SK-N-MC (cell line): Measurements from ENCODE around the gene AMER2.
A peak's percentile ranks its signal among the peaks of the same experiment; 100 is the strongest.

ENCODE experiments used
- DNase-seq: peaks from one replicate; pipeline ENCODE4 v3.0.0-alpha.2; 2011; ENCODE audit warnings: low read depth, low spot score
- H3K27ac ChIP-seq: fragments of 200-600 bp; sonication (generic); 2 replicates; pipeline ENCODE4 v1.5.1; 2016; ENCODE audit warnings: mixed run types
- H3K36me3 ChIP-seq: fragments of 200-600 bp; sonication (generic); 2 replicates; pipeline ENCODE4 v1.6.1; 2017; ENCODE audit warnings: antibody characterized with exemption, low read length, mixed read lengths; ENCODE audit not compliant: insufficient read depth
- H3K4me3 ChIP-seq: fragments of 200-600 bp; sonication (generic); 2 replicates; pipeline ENCODE4 v1.5.1; 2016
- H3K9ac ChIP-seq: fragments of 200-600 bp; sonication (generic); 2 replicates; pipeline ENCODE4 v1.8.0; 2017; ENCODE audit warnings: mixed run types, mixed read lengths; ENCODE audit not compliant: insufficient read length
- H3K9me3 ChIP-seq: fragments of 200-600 bp; sonication (generic); 2 replicates; pipeline ENCODE4 v1.6.1; 2017; ENCODE audit warnings: low read depth, mild to moderate bottlenecking, antibody characterized with exemption, low read length, moderate library complexity, mixed read lengths
- EZH2 ChIP-seq: fragments of 200-600 bp; sonication (generic); IDR thresholded peaks from one replicate; pipeline ENCODE4 v1.6.1; 2017; ENCODE audit warnings: antibody characterized with exemption
- FOXP2 ChIP-seq: optimal IDR thresholded peaks from 2 replicates; pipeline ENCODE3; 2011; ENCODE audit warnings: mild to moderate bottlenecking, moderate library complexity; ENCODE audit not compliant: insufficient read depth; ENCODE audit errors: extremely low read length, control extremely low read depth
- POLR2AphosphoS5 ChIP-seq: IDR thresholded peaks from 2 replicates; pipeline ENCODE4 v1.6.1; 2012; ENCODE audit warnings: mild to moderate bottlenecking, low read depth, low read length, borderline replicate concordance

Gene AMER2

GRCh38 chr13:25135896-25136295, 36.2 kb downstream of the AMER2 start:
- Histone ChIP-seq H3K27ac (peak overlapping the region; percentile 93; the same call in 1 of the 2 replicates), H3K9me3 (0 out of 2 replicates have a peak, but pooled peaks cover 2% of the 10 kb centered on the region), H3K9ac (no peak overlapping the region), H3K36me3 (no peaks in the 10 kb centered on the region), H3K4me3 (no peak overlapping the region)
- DNase-seq = no peak
- TF ChIP-seq EZH2 (no peak), FOXP2 (no peak), POLR2AphosphoS5 (no peak)

DNA sequence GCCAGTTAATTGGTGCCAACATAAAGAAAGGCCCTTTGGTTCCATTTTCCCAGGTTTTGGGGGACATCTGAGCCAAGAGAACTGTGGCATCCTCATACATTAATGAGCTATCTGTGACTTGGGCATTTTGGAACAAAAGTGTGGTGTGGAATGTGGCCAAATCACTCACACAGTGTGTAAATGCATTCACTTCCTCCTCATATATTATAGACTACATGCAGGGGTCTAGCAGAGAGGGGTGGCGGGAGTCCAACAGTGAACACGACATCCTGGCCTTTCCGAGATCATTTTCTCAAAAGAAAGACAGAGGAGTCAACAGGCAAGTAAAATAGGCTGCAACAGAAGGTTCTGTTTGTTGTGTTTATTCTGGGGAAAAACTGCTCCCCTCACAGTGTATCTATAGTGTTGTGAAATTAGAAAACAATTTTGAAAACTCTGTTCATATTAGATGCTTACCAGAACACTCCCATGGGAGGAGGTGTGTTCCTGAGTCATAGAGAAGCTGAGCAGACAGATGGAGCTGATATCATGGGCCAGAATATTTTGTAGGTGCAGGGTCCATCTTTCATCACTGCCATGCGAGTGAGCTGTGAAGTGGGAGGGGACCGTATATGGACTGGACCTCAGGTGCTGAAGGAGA, 39.2 kb downstream of the AMER2 start:
- TF ChIP-seq EZH2 (no peak), POLR2AphosphoS5 (no peak), FOXP2 (no peak)
- Histone ChIP-seq H3K9ac (no peak overlapping the region), H3K27ac (no peak overlapping the region), H3K9me3 (0 out of 2 replicates have a peak, but pooled peaks cover 2% of the 10 kb centered on the region), H3K36me3 (no peaks in the 10 kb centered on the region), H3K4me3 (no peak overlapping the region)
- DNase-seq = no peak

- no peak overlapping the region for H3K4me3 ChIP-seq
- no peak overlapping the region for H3K9ac ChIP-seq
- no peak for DNase-seq
- TF ChIP-seq FOXP2 (no peak), EZH2 (no peak), POLR2AphosphoS5 (no peak)
- H3K36me3 ChIP-seq = no peaks in the 10 kb centered on the region
- 0 out of 2 replicates have a peak, but pooled peaks cover 2% of the 10 kb centered on the region for H3K9me3 ChIP-seq
- no peak overlapping the region for H3K27ac ChIP-seq
Observed at GRCh38 chr13:25131881-25132420, 40.1 kb downstream of the AMER2 start.

GRCh38 chr13:25130944-25131343, 41.1 kb downstream of the AMER2 start:
- Histone ChIP-seq H3K4me3 (no peak overlapping the region), H3K9me3 (0 out of 2 replicates have a peak, but pooled peaks cover 2% of the 10 kb centered on the region), H3K27ac (no peak overlapping the region), H3K9ac (no peak overlapping the region), H3K36me3 (no peaks in the 10 kb centered on the region)
- TF ChIP-seq FOXP2 (no peak), POLR2AphosphoS5 (no peak), EZH2 (no peak)
- no peak for DNase-seq

DNA sequence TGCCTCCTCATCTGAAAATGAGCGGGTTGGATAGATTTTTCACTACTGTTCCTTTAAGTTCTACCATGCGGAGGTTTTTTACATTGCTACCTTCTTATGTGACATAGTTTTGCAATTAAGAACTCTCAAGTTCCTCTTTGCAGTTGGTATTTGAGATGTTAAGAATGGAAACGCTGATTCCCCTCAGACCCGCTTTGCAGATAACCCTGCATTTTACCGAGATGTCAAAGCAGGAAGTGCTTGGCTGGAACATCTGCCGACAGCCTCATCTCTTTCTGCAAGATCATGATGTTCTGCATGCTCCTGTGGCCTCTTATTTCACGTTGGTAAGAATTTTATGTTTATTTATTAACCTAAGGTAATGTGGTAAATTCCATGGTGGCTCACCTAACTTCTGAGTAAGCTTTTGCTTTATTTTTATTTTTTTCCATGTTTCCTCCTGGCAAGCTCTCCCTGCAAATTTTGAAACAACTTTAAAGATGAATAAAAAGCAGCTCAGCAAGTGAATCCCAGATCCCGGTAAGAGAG, 53.6 kb downstream of the AMER2 start:
- Histone ChIP-seq H3K27ac (peak overlapping the region; percentile 14; the same call in 1 of the 2 replicates), H3K9me3 (no peaks in the 10 kb centered on the region), H3K36me3 (no peaks in the 10 kb centered on the region), H3K9ac (no peak overlapping the region), H3K4me3 (no peak overlapping the region)
- no peak for DNase-seq
- TF ChIP-seq EZH2 = no peak
- TF ChIP-seq FOXP2 = no peak
- no peak for TF ChIP-seq POLR2AphosphoS5

GRCh38 chr13:25117312-25117711, 54.8 kb downstream of the AMER2 start:
- DNase-seq = no peak
- H3K4me3 ChIP-seq = no peak overlapping the region
- no peak for TF ChIP-seq EZH2
- no peak for TF ChIP-seq POLR2AphosphoS5
- no peak for TF ChIP-seq FOXP2
- no peaks in the 10 kb centered on the region for H3K36me3 ChIP-seq
- H3K9me3 ChIP-seq = no peaks in the 10 kb centered on the region
- no peak overlapping the region for H3K27ac ChIP-seq
- H3K9ac ChIP-seq = no peak overlapping the region

- Histone ChIP-seq H3K9ac (no peak overlapping the region), H3K9me3 (no peaks in the 10 kb centered on the region), H3K4me3 (no peak overlapping the region), H3K27ac (no peak overlapping the region), H3K36me3 (no peaks in the 10 kb centered on the region)
- no peak for DNase-seq
- no peak for TF ChIP-seq FOXP2
- TF ChIP-seq EZH2 = no peak
- TF ChIP-seq POLR2AphosphoS5 = no peak
Observed at GRCh38 chr13:25116044-25116443, 56.0 kb downstream of the AMER2 start.

DNA sequence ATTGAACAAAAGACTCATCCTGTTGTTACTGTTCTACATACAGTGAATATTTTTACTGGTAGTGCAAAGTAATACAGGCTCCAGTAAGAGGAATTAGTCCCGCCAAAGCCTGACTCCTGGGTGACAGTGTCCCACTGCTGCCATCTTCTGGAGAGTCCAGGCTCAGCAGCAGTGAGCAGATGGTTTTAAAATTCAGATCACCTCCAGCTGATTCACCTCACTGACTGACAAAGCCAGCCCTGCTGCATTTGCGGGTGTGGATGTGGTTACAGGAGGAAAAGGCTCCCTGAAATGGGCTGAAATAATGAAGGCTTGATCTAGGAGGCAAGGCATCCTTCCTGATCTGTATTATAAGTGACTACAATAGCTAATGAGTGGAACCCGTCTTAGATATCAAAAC, 57.9 kb downstream of the AMER2 start:
- 0 out of 2 replicates have a peak overlapping the region, but pooled peaks have one; percentile 34 for H3K4me3 ChIP-seq
- no peak overlapping the region for H3K27ac ChIP-seq
- TF ChIP-seq EZH2 (no peak), POLR2AphosphoS5 (no peak), FOXP2 (no peak)
- DNase-seq = peak; percentile 67
- no peaks in the 10 kb centered on the region for H3K36me3 ChIP-seq
- no peak overlapping the region for H3K9ac ChIP-seq
- H3K9me3 ChIP-seq = no peaks in the 10 kb centered on the region
